Stimulated activated naive CD8-positive, alpha-beta T cell treated with anti-CD3 and anti-CD28 coated beads, Interleukin-15, Interleukin-2, amounts not matched to agents 100 ng/mL and 50 ng/mL, for 24 hours (primary cell): ENCODE measurements around the gene TRIM9.

Source experiments
- H3K27ac Mint-ChIP-seq: one replicate; pipeline ENCODE4 v1.8.0; 2021; ENCODE audit warnings: mild to moderate bottlenecking, mixed read lengths
- H3K27me3 Mint-ChIP-seq: one replicate; pipeline ENCODE4 v1.8.0; 2021; ENCODE audit warnings: mixed read lengths
- H3K36me3 Mint-ChIP-seq: one replicate; pipeline ENCODE4 v1.8.0; 2021; ENCODE audit warnings: low read depth, mixed read lengths
- H3K4me1 Mint-ChIP-seq: one replicate; pipeline ENCODE4 v1.8.0; 2021; ENCODE audit warnings: low read depth, mixed read lengths
- H3K4me3 Mint-ChIP-seq: one replicate; pipeline ENCODE4 v1.8.0; 2021; ENCODE audit warnings: mild to moderate bottlenecking, mixed read lengths
- H3K9me3 Mint-ChIP-seq: one replicate; pipeline ENCODE4 v1.8.0; 2021; ENCODE audit warnings: mixed read lengths

Gene TRIM9

GRCh38 chr14:51053157-51053556 is 41.7 kb downstream of the TRIM9 start:
- Mint-ChIP-seq H3K9me3 (no peaks in the 10 kb centered on the region), H3K36me3 (no peaks in the 10 kb centered on the region), H3K4me3 (no peak overlapping the region), H3K27me3 (peaks cover 4% of the 10 kb centered on the region), H3K27ac (no peak overlapping the region), H3K4me1 (no peaks in the 10 kb centered on the region)

GRCh38 chr14:51044961-51045360 is 49.9 kb downstream of the TRIM9 start:
- no peak overlapping the region for H3K4me3 Mint-ChIP-seq
- no peaks in the 10 kb centered on the region for H3K9me3 Mint-ChIP-seq
- no peak overlapping the region for H3K27ac Mint-ChIP-seq
- H3K4me1 Mint-ChIP-seq: no peaks in the 10 kb centered on the region
- H3K36me3 Mint-ChIP-seq: no peaks in the 10 kb centered on the region
- H3K27me3 Mint-ChIP-seq: peaks cover 2% of the 10 kb centered on the region

GRCh38 chr14:51041883-51042282 is 53.0 kb downstream of the TRIM9 start:
- H3K27me3 Mint-ChIP-seq: peaks cover 2% of the 10 kb centered on the region
- no peak overlapping the region for H3K27ac Mint-ChIP-seq
- H3K4me3 Mint-ChIP-seq: no peak overlapping the region
- no peaks in the 10 kb centered on the region for H3K9me3 Mint-ChIP-seq
- H3K4me1 Mint-ChIP-seq: no peaks in the 10 kb centered on the region
- no peaks in the 10 kb centered on the region for H3K36me3 Mint-ChIP-seq

GRCh38 chr14:51041108-51041531 is 53.8 kb downstream of the TRIM9 start:
- Mint-ChIP-seq H3K27me3 (peaks cover 2% of the 10 kb centered on the region), H3K4me3 (no peak overlapping the region), H3K27ac (no peak overlapping the region), H3K4me1 (no peaks in the 10 kb centered on the region), H3K9me3 (no peaks in the 10 kb centered on the region), H3K36me3 (no peaks in the 10 kb centered on the region)

GRCh38 chr14:51039252-51039651 is 55.7 kb downstream of the TRIM9 start:
- Mint-ChIP-seq H3K36me3 (no peaks in the 10 kb centered on the region), H3K4me1 (no peaks in the 10 kb centered on the region), H3K9me3 (no peaks in the 10 kb centered on the region), H3K27ac (no peak overlapping the region), H3K4me3 (no peak overlapping the region), H3K27me3 (peaks cover 2% of the 10 kb centered on the region)

- Mint-ChIP-seq H3K36me3 (no peaks in the 10 kb centered on the region), H3K4me1 (no peaks in the 10 kb centered on the region), H3K27me3 (no peaks in the 10 kb centered on the region), H3K4me3 (no peak overlapping the region), H3K27ac (no peak overlapping the region), H3K9me3 (no peaks in the 10 kb centered on the region)
These were observed 59.2 kb downstream of the TRIM9 start for GRCh38 chr14:51035611-51036192.

- H3K9me3 Mint-ChIP-seq: no peaks in the 10 kb centered on the region
These were observed 65.8 kb downstream of the TRIM9 start for GRCh38 chr14:51028851-51029754.

GRCh38 chr14:51028361-51028760 is 66.5 kb downstream of the TRIM9 start:
- Mint-ChIP-seq H3K27ac (no peak overlapping the region), H3K4me1 (no peaks in the 10 kb centered on the region), H3K9me3 (no peaks in the 10 kb centered on the region), H3K36me3 (no peaks in the 10 kb centered on the region), H3K27me3 (no peaks in the 10 kb centered on the region), H3K4me3 (no peak overlapping the region)

More at GRCh38 chr14:51028851-51029754, 65.8 kb downstream of the TRIM9 start:
- no peak overlapping the region for H3K27ac Mint-ChIP-seq
- H3K27me3 Mint-ChIP-seq: no peaks in the 10 kb centered on the region
- H3K4me3 Mint-ChIP-seq: no peak overlapping the region
- no peaks in the 10 kb centered on the region for H3K36me3 Mint-ChIP-seq
- H3K4me1 Mint-ChIP-seq: no peaks in the 10 kb centered on the region

GRCh38 chr14:51024377-51024776 is 70.5 kb downstream of the TRIM9 start:
- Mint-ChIP-seq H3K4me1 (no peaks in the 10 kb centered on the region), H3K36me3 (no peaks in the 10 kb centered on the region), H3K9me3 (no peaks in the 10 kb centered on the region), H3K4me3 (no peak overlapping the region), H3K27me3 (no peaks in the 10 kb centered on the region), H3K27ac (no peak overlapping the region)

GRCh38 chr14:51023964-51024363 is 70.9 kb downstream of the TRIM9 start:
- Mint-ChIP-seq H3K27ac (no peak overlapping the region), H3K9me3 (no peaks in the 10 kb centered on the region)

GRCh38 chr14:51022769-51023168 is 72.1 kb downstream of the TRIM9 start:
- Mint-ChIP-seq H3K4me1 (no peaks in the 10 kb centered on the region), H3K27ac (no peak overlapping the region), H3K4me3 (no peak overlapping the region), H3K9me3 (no peaks in the 10 kb centered on the region), H3K36me3 (no peaks in the 10 kb centered on the region), H3K27me3 (no peaks in the 10 kb centered on the region)

More at GRCh38 chr14:51023964-51024363, 70.9 kb downstream of the TRIM9 start:
- Mint-ChIP-seq H3K36me3 (no peaks in the 10 kb centered on the region), H3K4me3 (no peak overlapping the region), H3K4me1 (no peaks in the 10 kb centered on the region), H3K27me3 (no peaks in the 10 kb centered on the region)

GRCh38 chr14:51020024-51020710 is 74.7 kb downstream of the TRIM9 start:
- H3K9me3 Mint-ChIP-seq: no peaks in the 10 kb centered on the region
- H3K27ac Mint-ChIP-seq: no peak overlapping the region
- no peaks in the 10 kb centered on the region for H3K36me3 Mint-ChIP-seq
- no peak overlapping the region for H3K4me3 Mint-ChIP-seq
- no peaks in the 10 kb centered on the region for H3K4me1 Mint-ChIP-seq
- no peaks in the 10 kb centered on the region for H3K27me3 Mint-ChIP-seq

- no peaks in the 10 kb centered on the region for H3K36me3 Mint-ChIP-seq
- no peaks in the 10 kb centered on the region for H3K4me1 Mint-ChIP-seq
- no peak overlapping the region for H3K4me3 Mint-ChIP-seq
- no peaks in the 10 kb centered on the region for H3K9me3 Mint-ChIP-seq
- no peak overlapping the region for H3K27ac Mint-ChIP-seq
- H3K27me3 Mint-ChIP-seq: no peaks in the 10 kb centered on the region
These were observed 75.8 kb downstream of the TRIM9 start for GRCh38 chr14:51019089-51019488.

- H3K9me3 Mint-ChIP-seq: no peaks in the 10 kb centered on the region
- H3K4me1 Mint-ChIP-seq: no peaks in the 10 kb centered on the region
- no peaks in the 10 kb centered on the region for H3K36me3 Mint-ChIP-seq
- H3K27me3 Mint-ChIP-seq: no peaks in the 10 kb centered on the region
- H3K27ac Mint-ChIP-seq: no peak overlapping the region
- H3K4me3 Mint-ChIP-seq: no peak overlapping the region
These were observed 76.4 kb downstream of the TRIM9 start for GRCh38 chr14:51018521-51018920.

GRCh38 chr14:51014625-51015024 is 80.3 kb downstream of the TRIM9 start:
- H3K27me3 Mint-ChIP-seq: no peaks in the 10 kb centered on the region
- no peaks in the 10 kb centered on the region for H3K36me3 Mint-ChIP-seq
- H3K27ac Mint-ChIP-seq: peak overlapping the region; percentile 24
- H3K9me3 Mint-ChIP-seq: no peaks in the 10 kb centered on the region
- H3K4me1 Mint-ChIP-seq: no peaks in the 10 kb centered on the region
- H3K4me3 Mint-ChIP-seq: no peak overlapping the region
